Tibial nerve (tissue), 4 donors: Measurements from ENCODE around the gene NGEF. TPM values are rescaled to one million over a fixed set of nuclear protein-coding genes. Genes with fewer than 3 reads are reported as not detected.

ENCODE experiments used
- DNase-seq, 2 donors: peaks; one replicate each; pipeline ENCODE4 v3.0.0-alpha.2; 2019; ENCODE audit warnings: low spot score in 2 of 2
- H3K27ac ChIP-seq, 4 donors: fragments of 200-600 bp; sonication (generic) in 3 of 4; one replicate each; pipeline ENCODE4 v1.5.1; 2017 to 2019; ENCODE audit warnings: mild to moderate bottlenecking in 1 of 4
- H3K27me3 ChIP-seq, 2 donors: fragments of 200-600 bp; sonication (generic) in 1 of 2; one replicate each; pipeline versions ENCODE4 v1.5.1 to v1.6.0; 2017 to 2019
- H3K36me3 ChIP-seq, 3 donors: fragments of 200-600 bp; sonication (generic); one replicate each; pipeline ENCODE4 v1.5.1; 2018 to 2019
- H3K4me1 ChIP-seq, 4 donors: fragments of 200-600 bp; sonication (generic) in 3 of 4; one replicate each; pipeline ENCODE4 v1.5.1; 2017 to 2019
- H3K4me3 ChIP-seq, 4 donors: fragments of 200-600 bp; sonication (generic) in 3 of 4; one replicate each; pipeline ENCODE4 v1.5.1; 2017 to 2019; ENCODE audit warnings: mild to moderate bottlenecking in 1 of 4, moderate library complexity in 1 of 4
- H3K9me3 ChIP-seq, 4 donors: fragments of 200-600 bp; sonication (generic) in 3 of 4; one replicate each; pipeline ENCODE4 v1.5.1; 2017 to 2019
- CTCF ChIP-seq, 5 experiments: fragments of 200-600 bp in 3 of 5; fragments of 450-650 bp in 2 of 5; sonication (generic) in 3 of 5; IDR thresholded peaks; one replicate each; pipeline ENCODE4 v1.5.1; 2016 to 2019; ENCODE audit warnings: antibody characterized with exemption in 5 of 5, mild to moderate bottlenecking in 3 of 5, moderate library complexity in 2 of 5
- EP300 ChIP-seq, 2 donors: sonication (generic); formaldehyde crosslinking; IDR thresholded peaks; one replicate each; pipeline ENCODE4 v1.6.1; 2017; ENCODE audit warnings: antibody characterized with exemption in 2 of 2, mild to moderate bottlenecking in 1 of 2
- POLR2A ChIP-seq, 2 donors: fragments of 450-650 bp; IDR thresholded peaks; one replicate each; pipeline ENCODE4 v1.6.1; 2017; ENCODE audit warnings: antibody characterized with exemption in 2 of 2, mild to moderate bottlenecking in 2 of 2, moderate library complexity in 2 of 2
- WGBS, 2 donors: methylation state at CpG; one replicate each; pipeline ENCODE4 v1.1.5; 2018; 5-methylcytosine and 5-hydroxymethylcytosine counted together
- total RNA-seq, 4 donors: library from RNA; depleted of rRNA; stranded (reverse); fragments of >200 nt; gene quantifications; one replicate each; pipeline ENCODE4 v1.1.0, GENCODE V29; 2016

NGEF gene
- total RNA-seq, 4 donors from 2014 or later = 12.9 to 47.6 (median 22.7) TPM

GRCh38 chr2:232883116-232883721 is 129.8 kb downstream of the NGEF start:
- H3K4me3 ChIP-seq = no peak overlapping the region
- no peaks in the 10 kb centered on the region for H3K9me3 ChIP-seq
- no peak for TF ChIP-seq POLR2A (IDR thresholded peaks at IDR 0.05)
- TF ChIP-seq EP300 (IDR thresholded peaks at IDR 0.05) = no peak
- TF ChIP-seq CTCF (IDR thresholded peaks at IDR 0.05) = no peak
- no peak overlapping the region for H3K27ac ChIP-seq
- peaks cover 0 to 8% (median 0%) of the 10 kb centered on the region in 4 donors for H3K4me1 ChIP-seq
- DNase-seq = peak in 1 of 2 donors; percentile 5
- 88 to 93% methylated on average over 14 to 28 of the region's 29 CpGs for WGBS, 2 donors
- no peaks in the 10 kb centered on the region for H3K27me3 ChIP-seq
- peaks cover 0 to 65% (median 0%) of the 10 kb centered on the region in 3 donors for H3K36me3 ChIP-seq

- Histone ChIP-seq H3K27ac (no peak overlapping the region), H3K4me1 (peaks cover 0 to 8% (median 0%) of the 10 kb centered on the region in 4 donors), H3K27me3 (no peaks in the 10 kb centered on the region), H3K9me3 (no peaks in the 10 kb centered on the region), H3K36me3 (peaks cover 0 to 65% (median 0%) of the 10 kb centered on the region in 3 donors), H3K4me3 (no peak overlapping the region)
- DNase-seq = peak in 1 of 2 donors; percentile 3
- 91 to 92% methylated on average over 15 to 20 of the region's 20 CpGs for WGBS, 2 donors
- TF ChIP-seq POLR2A (IDR thresholded peaks at IDR 0.05) (no peak), CTCF (IDR thresholded peaks at IDR 0.05) (no peak), EP300 (IDR thresholded peaks at IDR 0.05) (no peak)
These were observed 130.4 kb downstream of the NGEF start for GRCh38 chr2:232882505-232883115.

GRCh38 chr2:232882085-232882484 is 131.0 kb downstream of the NGEF start:
- H3K4me3 ChIP-seq = no peak overlapping the region
- TF ChIP-seq CTCF (IDR thresholded peaks at IDR 0.05) (no peak), EP300 (IDR thresholded peaks at IDR 0.05) (no peak), POLR2A (IDR thresholded peaks at IDR 0.05) (no peak)
- peaks cover 0 to 13% (median 0%) of the 10 kb centered on the region in 4 donors for H3K4me1 ChIP-seq
- 94 to 100% methylated on average over 7 to 11 of the region's 17 CpGs for WGBS, 2 donors
- H3K27me3 ChIP-seq = no peaks in the 10 kb centered on the region
- peak in 1 of 2 donors; percentile 3 for DNase-seq
- H3K27ac ChIP-seq = no peak overlapping the region
- H3K36me3 ChIP-seq = peaks cover 0 to 60% (median 0%) of the 10 kb centered on the region in 3 donors
- no peaks in the 10 kb centered on the region for H3K9me3 ChIP-seq

- TF ChIP-seq CTCF (IDR thresholded peaks at IDR 0.05) = no peak
- TF ChIP-seq EP300 (IDR thresholded peaks at IDR 0.05) = no peak
- no peak for TF ChIP-seq POLR2A (IDR thresholded peaks at IDR 0.05)
- Histone ChIP-seq H3K4me3 (no peak overlapping the region), H3K27ac (peak overlapping the region in 1 of 4 donors; percentile 44), H3K9me3 (no peaks in the 10 kb centered on the region), H3K4me1 (peaks cover 0 to 23% (median under 1%) of the 10 kb centered on the region in 4 donors), H3K36me3 (peaks cover 0 to 49% (median 0%) of the 10 kb centered on the region in 3 donors), H3K27me3 (peaks cover 0 to 3% of the 10 kb centered on the region in 2 donors)
- peak in 1 of 2 donors; percentile 5 for DNase-seq
- 77 to 78% methylated on average over 14 to 15 of the region's 17 CpGs for WGBS, 2 donors
These were observed 132.2 kb downstream of the NGEF start for GRCh38 chr2:232880764-232881351.
